Tibial artery (tissue), 4 donors: ENCODE results near the gene ATP8B2.
"Not testable (repeated sequence)": the region's sequence is repeated elsewhere in the genome, so short reads cannot be mapped to it uniquely, and the experiment has no call there.

Experiments
- DNase-seq, 2 donors: peaks; one replicate each; pipeline ENCODE4 v3.0.0-alpha.2; 2019
- H3K27ac ChIP-seq, 2 donors: fragments of 200-600 bp; sonication (generic) in 1 of 2; 1 replicate in 1 of 2; 2 replicates in 1 of 2; pipeline ENCODE4 v1.5.1; 2018 to 2019; ENCODE audit warnings: mild to moderate bottlenecking in 1 of 2
- H3K27me3 ChIP-seq, 2 donors: fragments of 200-600 bp; sonication (generic) in 1 of 2; one replicate each; pipeline versions ENCODE4 v1.5.1 to v1.6.0; 2016 to 2019
- H3K36me3 ChIP-seq, 3 donors: fragments of 200-600 bp; sonication (generic) in 2 of 3; one replicate each; pipeline ENCODE4 v1.5.1; 2016 to 2019; ENCODE audit warnings: mild to moderate bottlenecking in 2 of 3
- H3K4me1 ChIP-seq, 4 donors: fragments of 200-600 bp; sonication (generic) in 2 of 4; 1 replicate in 3 of 4; 2 replicates in 1 of 4; pipeline ENCODE4 v1.5.1; 2016 to 2019
- H3K4me3 ChIP-seq, 2 donors: fragments of 200-600 bp; sonication (generic) in 1 of 2; 1 replicate in 1 of 2; 2 replicates in 1 of 2; pipeline ENCODE4 v1.5.1; 2018 to 2019; ENCODE audit warnings: mild to moderate bottlenecking in 2 of 2
- H3K9me3 ChIP-seq, 3 donors: fragments of 200-600 bp; sonication (generic) in 1 of 3; one replicate each; pipeline ENCODE4 v1.5.1; 2016 to 2019
- intact Hi-C: fragments of 100-400 bp; cut with DNase I; formaldehyde crosslinking; loops from one replicate; pipeline ENCODE4 v1.15.0; 2023; ENCODE audit warnings: low total_unique reads
- TF ChIP-seq, protein P1 (sequence below), 2 experiments: fragments of 200-600 bp in 1 of 2; fragments of 450-650 bp in 1 of 2; IDR thresholded peaks; one replicate each; pipeline ENCODE4 v1.5.1; 2017 to 2019; ENCODE audit warnings: antibody characterized with exemption in 2 of 2, mild to moderate bottlenecking in 1 of 2, moderate library complexity in 1 of 2

The ATP8B2 gene

DNA sequence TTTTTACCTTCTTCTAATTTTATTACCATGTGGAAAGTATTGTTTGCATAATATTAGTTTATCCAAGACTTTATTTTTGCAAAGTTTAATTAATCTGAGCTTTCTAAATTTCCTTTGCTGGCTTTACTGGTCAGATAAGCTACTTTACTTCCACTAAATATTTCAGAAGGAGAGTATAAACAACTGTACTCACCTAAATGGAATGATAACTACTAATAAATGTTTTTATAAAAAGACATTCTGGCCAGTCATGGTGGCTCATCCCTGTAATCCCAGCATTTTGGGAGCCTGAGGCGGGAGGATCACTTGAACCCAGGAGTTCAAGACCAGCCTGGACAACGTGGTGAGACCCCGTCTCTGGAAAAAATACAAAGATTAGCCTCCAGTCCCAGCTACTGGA lies 36.0 kb downstream of the ATP8B2 start:
- no peaks in the 10 kb centered on the region for H3K4me1 ChIP-seq
- no peaks in the 10 kb centered on the region for H3K9me3 ChIP-seq

DNA sequence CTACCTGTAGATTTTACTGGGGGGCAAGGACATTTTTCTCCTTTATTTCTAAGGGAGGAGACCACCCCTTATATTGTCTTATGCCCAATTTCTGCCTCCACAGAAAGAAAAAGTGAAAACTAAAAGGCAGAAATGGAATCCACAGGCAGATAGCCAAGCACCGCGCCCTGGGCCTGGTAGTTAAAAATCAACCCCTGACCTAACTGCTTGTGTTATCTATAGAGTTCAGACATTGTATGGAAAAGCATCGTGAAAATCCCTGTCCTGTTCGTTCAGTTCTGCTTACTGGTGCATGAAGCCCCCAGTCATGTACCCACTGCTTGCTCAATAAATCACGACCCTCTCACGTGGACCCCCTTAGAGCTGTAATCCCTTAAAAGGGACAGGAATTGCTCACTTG lies 46.1 kb downstream of the ATP8B2 start:
- Histone ChIP-seq H3K36me3 (no peaks in the 10 kb centered on the region), H3K27ac (no peak overlapping the region), H3K4me1 (no peaks in the 10 kb centered on the region), H3K4me3 (no peak overlapping the region), H3K9me3 (no peaks in the 10 kb centered on the region), H3K27me3 (peaks cover 0 to 4% of the 10 kb centered on the region in 2 donors)
- TF ChIP-seq, protein P1, sequence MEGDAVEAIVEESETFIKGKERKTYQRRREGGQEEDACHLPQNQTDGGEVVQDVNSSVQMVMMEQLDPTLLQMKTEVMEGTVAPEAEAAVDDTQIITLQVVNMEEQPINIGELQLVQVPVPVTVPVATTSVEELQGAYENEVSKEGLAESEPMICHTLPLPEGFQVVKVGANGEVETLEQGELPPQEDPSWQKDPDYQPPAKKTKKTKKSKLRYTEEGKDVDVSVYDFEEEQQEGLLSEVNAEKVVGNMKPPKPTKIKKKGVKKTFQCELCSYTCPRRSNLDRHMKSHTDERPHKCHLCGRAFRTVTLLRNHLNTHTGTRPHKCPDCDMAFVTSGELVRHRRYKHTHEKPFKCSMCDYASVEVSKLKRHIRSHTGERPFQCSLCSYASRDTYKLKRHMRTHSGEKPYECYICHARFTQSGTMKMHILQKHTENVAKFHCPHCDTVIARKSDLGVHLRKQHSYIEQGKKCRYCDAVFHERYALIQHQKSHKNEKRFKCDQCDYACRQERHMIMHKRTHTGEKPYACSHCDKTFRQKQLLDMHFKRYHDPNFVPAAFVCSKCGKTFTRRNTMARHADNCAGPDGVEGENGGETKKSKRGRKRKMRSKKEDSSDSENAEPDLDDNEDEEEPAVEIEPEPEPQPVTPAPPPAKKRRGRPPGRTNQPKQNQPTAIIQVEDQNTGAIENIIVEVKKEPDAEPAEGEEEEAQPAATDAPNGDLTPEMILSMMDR (IDR thresholded peaks at IDR 0.05): no peak
- no peak for DNase-seq
- intact Hi-C loops: no loop called here

More for the DNA sequence above, 36.0 kb downstream of the ATP8B2 start:
- no peak overlapping the region for H3K4me3 ChIP-seq
- no peak overlapping the region for H3K27ac ChIP-seq
- DNase-seq: no peak
- TF ChIP-seq, protein P1 (IDR thresholded peaks at IDR 0.05): no peak
- no peaks in the 10 kb centered on the region for H3K27me3 ChIP-seq
- intact Hi-C loops: no loop called here
- no peaks in the 10 kb centered on the region for H3K36me3 ChIP-seq

DNA sequence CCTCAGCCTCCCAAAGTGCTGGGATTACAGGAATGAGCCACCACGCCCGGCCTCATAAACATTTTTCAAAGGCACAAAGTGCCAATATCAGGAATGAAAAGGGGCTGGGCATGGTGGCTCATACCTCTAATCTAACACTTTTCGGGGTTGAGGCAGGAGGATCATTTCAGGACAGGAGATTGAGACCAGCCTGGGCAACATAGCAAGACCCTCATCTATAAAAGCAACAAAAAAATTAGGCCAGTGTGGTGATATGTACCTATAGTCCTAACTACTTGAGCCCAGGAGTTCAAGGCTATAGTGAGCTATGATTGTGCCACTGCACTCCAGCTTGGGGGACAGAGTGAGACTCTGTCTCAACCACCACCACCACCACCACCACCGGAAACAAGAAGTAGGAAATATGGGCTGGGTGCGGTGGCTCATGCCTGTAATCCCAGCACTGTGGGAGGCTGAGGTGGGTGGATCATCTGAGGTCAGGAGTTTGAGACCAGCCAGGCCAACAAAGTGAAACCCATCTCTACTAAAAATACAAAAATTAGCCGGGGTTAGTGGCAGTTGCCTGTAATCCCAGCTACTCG lies 48.5 kb downstream of the ATP8B2 start:
- H3K27ac ChIP-seq, H3K36me3 ChIP-seq, H3K9me3 ChIP-seq, H3K4me1 ChIP-seq, intact Hi-C loops, H3K4me3 ChIP-seq, H3K27me3 ChIP-seq, DNase-seq: not testable (repeated sequence)

DNA sequence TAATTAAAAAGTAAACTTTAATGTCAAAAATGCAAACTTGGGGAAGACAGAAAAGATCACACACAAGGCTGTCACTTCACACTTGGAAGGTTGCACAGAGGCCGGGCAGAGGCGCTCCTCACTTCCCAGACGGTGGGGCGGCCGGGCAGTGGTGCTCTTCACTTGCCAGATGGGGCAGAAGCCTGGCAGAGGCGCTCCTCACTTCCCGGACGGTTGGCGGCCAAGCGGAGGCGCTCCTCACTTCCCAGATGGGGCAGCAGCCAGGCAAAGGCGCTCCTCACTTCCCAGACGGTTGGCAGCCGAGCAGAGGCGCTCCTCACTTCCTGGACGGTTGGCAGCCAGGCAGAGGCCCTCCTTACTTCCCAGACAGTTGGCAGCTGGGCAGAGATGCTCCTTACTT lies 54.0 kb downstream of the ATP8B2 start:
- H3K27ac ChIP-seq: no peak overlapping the region
- intact Hi-C loops: no loop called here

DNA sequence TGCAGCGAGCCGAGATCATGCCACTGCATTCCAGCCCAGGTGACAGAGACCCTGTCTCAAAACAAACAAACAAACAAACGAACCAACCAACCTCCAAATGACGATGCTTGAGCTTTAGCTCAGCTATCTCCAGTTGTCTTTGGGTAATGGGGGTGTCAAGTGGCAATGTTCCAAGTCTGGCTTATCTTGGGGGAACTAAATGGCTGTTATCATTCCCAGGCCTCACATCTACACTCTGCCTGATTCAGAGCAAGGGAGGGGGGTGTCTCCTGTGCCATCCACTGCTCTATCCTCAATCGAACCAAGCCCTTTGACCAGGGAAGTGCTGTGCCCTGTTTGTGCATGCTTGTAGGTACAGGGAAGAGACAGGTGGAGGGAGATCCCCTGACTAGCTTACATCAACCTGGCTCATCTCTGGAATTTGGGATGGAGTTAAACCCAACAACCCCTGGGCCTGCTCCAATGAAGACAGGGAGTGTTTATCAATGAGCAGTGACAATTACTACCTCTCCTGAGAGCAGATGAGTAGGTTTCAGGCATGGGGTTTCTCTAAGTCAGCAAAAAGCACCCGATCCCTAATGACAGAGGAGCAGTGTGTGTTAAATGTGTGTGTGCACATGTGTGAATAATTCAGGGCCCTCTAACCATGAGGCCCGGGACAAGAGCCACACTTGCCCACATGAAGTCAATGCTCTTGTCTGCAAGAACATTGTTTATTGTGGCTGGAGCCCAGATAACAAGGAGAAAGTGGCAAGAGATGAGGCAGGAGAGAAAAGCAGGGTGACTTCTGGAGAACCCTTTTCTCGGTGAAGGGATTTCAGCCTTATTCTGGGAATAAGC lies 59.5 kb downstream of the ATP8B2 start:
- Histone ChIP-seq H3K27me3 (no peaks in the 10 kb centered on the region), H3K27ac (no peak overlapping the region), H3K9me3 (no peaks in the 10 kb centered on the region), H3K4me1 (no peaks in the 10 kb centered on the region), H3K36me3 (no peaks in the 10 kb centered on the region), H3K4me3 (no peak overlapping the region)
- TF ChIP-seq, protein P1 (IDR thresholded peaks at IDR 0.05): no peak
- intact Hi-C loops: no loop called here
- no peak for DNase-seq

More for the DNA sequence above, 54.0 kb downstream of the ATP8B2 start:
- TF ChIP-seq, protein P1 (IDR thresholded peaks at IDR 0.05): no peak
- no peaks in the 10 kb centered on the region for H3K27me3 ChIP-seq
- H3K36me3 ChIP-seq: no peaks in the 10 kb centered on the region
- DNase-seq: no peak
- H3K4me3 ChIP-seq: no peak overlapping the region
- H3K9me3 ChIP-seq: no peaks in the 10 kb centered on the region
- H3K4me1 ChIP-seq: no peaks in the 10 kb centered on the region

DNA sequence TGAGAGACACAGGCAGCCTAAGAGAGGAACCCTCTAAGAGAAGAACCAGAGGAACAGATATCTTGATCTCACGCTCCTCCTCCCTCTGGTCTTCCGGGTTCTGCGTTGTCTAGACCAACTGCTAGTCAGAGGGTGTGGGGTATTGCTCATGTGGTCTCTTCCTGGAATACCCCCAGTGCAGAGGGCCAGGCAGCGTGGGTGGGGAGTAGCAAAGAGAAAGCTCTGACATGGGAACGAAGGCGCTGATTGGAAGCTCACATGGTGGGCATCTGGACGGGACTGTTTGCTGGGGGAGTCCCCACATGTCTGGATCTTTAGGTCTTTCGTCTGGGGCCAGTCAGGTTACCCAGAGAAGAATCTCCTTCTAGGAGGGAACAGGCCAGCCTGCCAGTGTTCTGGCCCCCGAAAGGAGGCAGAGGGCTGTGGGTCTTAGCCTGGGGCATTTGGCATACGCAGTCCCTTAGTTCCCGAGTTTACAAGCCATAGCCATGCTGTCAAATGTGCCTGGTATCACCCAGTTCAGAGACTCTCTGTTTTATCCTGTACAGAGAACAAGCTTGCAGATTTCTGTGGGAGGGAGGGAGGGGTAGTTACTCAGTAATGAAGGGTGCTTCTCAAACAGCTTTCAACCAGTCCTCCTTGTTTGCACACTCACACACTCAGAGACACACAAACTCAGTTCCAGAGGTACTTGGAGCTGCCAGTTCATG lies 61.5 kb downstream of the ATP8B2 start:
- intact Hi-C loops: no loop called here
- H3K36me3 ChIP-seq: no peaks in the 10 kb centered on the region
- H3K27ac ChIP-seq: no peak overlapping the region
- peaks cover 0 to 5% of the 10 kb centered on the region in 2 donors for H3K27me3 ChIP-seq
- no peaks in the 10 kb centered on the region for H3K9me3 ChIP-seq
- no peaks in the 10 kb centered on the region for H3K4me1 ChIP-seq
- TF ChIP-seq, protein P1 (IDR thresholded peaks at IDR 0.05): no peak
- no peak overlapping the region for H3K4me3 ChIP-seq
- peak in 1 of 2 donors; percentile 31 for DNase-seq
